Keratinocyte (primary cell): ENCODE data around the gene FILIP1.

Experiments used
- EZH2 ChIP-seq: IDR thresholded peaks from one replicate; pipeline ENCODE4 v1.6.1; 2012; ENCODE audit warnings: inconsistent platforms, mild to moderate bottlenecking, low read length, moderate library complexity
- TF ChIP-seq, protein P1 (sequence below), 3 experiments: IDR thresholded peaks in 1 of 3; conservative IDR thresholded peaks in 1 of 3; optimal IDR thresholded peaks in 1 of 3; 2 replicates in 2 of 3; 3 replicates in 1 of 3; pipeline versions ENCODE3 to v1.5.1; 2011; ENCODE audit warnings: low read length in 3 of 3, mild to moderate bottlenecking in 3 of 3, moderate library complexity in 2 of 3, control low read depth in 1 of 3, inconsistent platforms in 1 of 3; ENCODE audit not compliant: insufficient read depth in 2 of 3; ENCODE audit errors: extremely low read depth in 1 of 3

- TF ChIP-seq, protein P1, sequence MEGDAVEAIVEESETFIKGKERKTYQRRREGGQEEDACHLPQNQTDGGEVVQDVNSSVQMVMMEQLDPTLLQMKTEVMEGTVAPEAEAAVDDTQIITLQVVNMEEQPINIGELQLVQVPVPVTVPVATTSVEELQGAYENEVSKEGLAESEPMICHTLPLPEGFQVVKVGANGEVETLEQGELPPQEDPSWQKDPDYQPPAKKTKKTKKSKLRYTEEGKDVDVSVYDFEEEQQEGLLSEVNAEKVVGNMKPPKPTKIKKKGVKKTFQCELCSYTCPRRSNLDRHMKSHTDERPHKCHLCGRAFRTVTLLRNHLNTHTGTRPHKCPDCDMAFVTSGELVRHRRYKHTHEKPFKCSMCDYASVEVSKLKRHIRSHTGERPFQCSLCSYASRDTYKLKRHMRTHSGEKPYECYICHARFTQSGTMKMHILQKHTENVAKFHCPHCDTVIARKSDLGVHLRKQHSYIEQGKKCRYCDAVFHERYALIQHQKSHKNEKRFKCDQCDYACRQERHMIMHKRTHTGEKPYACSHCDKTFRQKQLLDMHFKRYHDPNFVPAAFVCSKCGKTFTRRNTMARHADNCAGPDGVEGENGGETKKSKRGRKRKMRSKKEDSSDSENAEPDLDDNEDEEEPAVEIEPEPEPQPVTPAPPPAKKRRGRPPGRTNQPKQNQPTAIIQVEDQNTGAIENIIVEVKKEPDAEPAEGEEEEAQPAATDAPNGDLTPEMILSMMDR (optimal IDR thresholded peaks at IDR 0.05 in 1 of 3, IDR thresholded peaks at IDR 0.05 in 1 of 3, conservative IDR thresholded peaks at IDR 0.05 in 1 of 3; ENCODE audit: extremely low read depth in 1 of 3, insufficient read depth in 2 of 3, low read length in 3 of 3) = no peak
- no peak for TF ChIP-seq EZH2
Observed at GRCh38 chr6:75347898-75348610, 145.5 kb downstream of the FILIP1 start.
